Keratinocyte (primary cell): ENCODE measurements around the gene CEP295NL. TPM values are rescaled to one million over a fixed set of nuclear protein-coding genes. Genes with fewer than 3 reads are reported as not detected.

Experiments
- DNase-seq: peaks from one replicate; pipeline ENCODE4 v3.0.0-alpha.2; 2011; ENCODE audit warnings: low read depth, missing footprints, low spot score
- FAIRE-seq: peaks from 2 replicates; lab custom pipeline; 2011; peaks lifted over from hg19 to GRCh38; lab: Jason Lieb, UNC
- H2AFZ ChIP-seq: 2 replicates; pipeline ENCODE4 v1.6.0; 2012; ENCODE audit warnings: low read length, control low read depth, inconsistent platforms; ENCODE audit not compliant: control insufficient read depth
- H3K27ac ChIP-seq: 2 replicates; pipeline ENCODE4 v1.5.1; 2011; ENCODE audit warnings: low read length; ENCODE audit not compliant: control insufficient read depth, insufficient read depth
- H3K27me3 ChIP-seq: 3 replicates; pipeline ENCODE4 v1.6.0; 2011; ENCODE audit warnings: low read length; ENCODE audit not compliant: control insufficient read depth, insufficient read depth; ENCODE audit errors: extremely low read depth
- H3K36me3 ChIP-seq, 2 experiments: 2 replicates in 1 of 2; 3 replicates in 1 of 2; pipeline ENCODE4 v1.5.1; 2011; ENCODE audit warnings: low read length in 2 of 2, mild to moderate bottlenecking in 1 of 2; ENCODE audit not compliant: control insufficient read depth in 2 of 2, insufficient read depth in 2 of 2; ENCODE audit errors: extremely low read depth in 1 of 2
- H3K4me1 ChIP-seq: 3 replicates; pipeline ENCODE4 v1.5.1; 2011; ENCODE audit warnings: low read length; ENCODE audit not compliant: control insufficient read depth, insufficient read depth; ENCODE audit errors: extremely low read depth
- H3K4me2 ChIP-seq: 3 replicates; pipeline ENCODE4 v1.6.0; 2011; ENCODE audit warnings: low read depth, low read length; ENCODE audit not compliant: control insufficient read depth, insufficient read depth; ENCODE audit errors: extremely low read depth
- H3K4me3 ChIP-seq, 3 experiments: fragments of 200-600 bp in 1 of 3; sonication (generic) in 1 of 3; 2 replicates in 2 of 3; 3 replicates in 1 of 3; pipeline ENCODE4 v1.5.1; 2011 to 2016; ENCODE audit warnings: low read length in 3 of 3, mild to moderate bottlenecking in 3 of 3, control low read depth in 2 of 3, inconsistent platforms in 1 of 3, low read depth in 1 of 3, mixed read lengths in 1 of 3, mixed run types in 1 of 3, moderate library complexity in 1 of 3; ENCODE audit not compliant: control insufficient read depth in 2 of 3, insufficient read depth in 2 of 3; ENCODE audit errors: extremely low read depth in 1 of 3
- H3K79me2 ChIP-seq: 2 replicates; pipeline ENCODE4 v1.6.0; 2012; ENCODE audit warnings: low read length; ENCODE audit not compliant: control insufficient read depth, insufficient read depth
- H3K9ac ChIP-seq: 3 replicates; pipeline ENCODE4 v1.6.0; 2011; ENCODE audit warnings: low read length; ENCODE audit not compliant: control insufficient read depth, insufficient read depth; ENCODE audit errors: extremely low read depth
- H3K9me1 ChIP-seq: 3 replicates; pipeline ENCODE4 v1.6.0; 2011; ENCODE audit warnings: low read length; ENCODE audit not compliant: control insufficient read depth, insufficient read depth; ENCODE audit errors: extremely low read depth
- H3K9me3 ChIP-seq: 2 replicates; pipeline ENCODE4 v1.5.1; 2012; ENCODE audit warnings: low read depth, low read length; ENCODE audit not compliant: control insufficient read depth
- H4K20me1 ChIP-seq: 3 replicates; pipeline ENCODE4 v1.6.0; 2011; ENCODE audit warnings: low read length; ENCODE audit not compliant: control insufficient read depth, insufficient read depth; ENCODE audit errors: extremely low read depth
- EZH2 ChIP-seq: IDR thresholded peaks from one replicate; pipeline ENCODE4 v1.6.1; 2012; ENCODE audit warnings: inconsistent platforms, mild to moderate bottlenecking, low read length, moderate library complexity
- dilution Hi-C: fragments of 300-500 bp; cut with MboI; formaldehyde crosslinking; loops from one replicate; pipeline ENCODE4 v1.7.0; 2020; ENCODE audit warnings: low sequenced_read_pairs; ENCODE audit not compliant: extremely low pct_ligation_motif_present
- polyA plus RNA-seq, 5 experiments: library from polyadenylated mRNA; depleted of rRNA in 3 of 5; stranded (reverse) in 3 of 5; stranded (forward) in 1 of 5; unstranded in 1 of 5; fragments of >200 nt; gene quantifications; 1 replicate in 1 of 5; 2 replicates in 3 of 5; 3 replicates in 1 of 5; pipeline versions ENCODE4 v1.2.1 to v1.2.3, GENCODE V29; 2011 to 2012; ENCODE audit warnings: missing spikeins in 2 of 5, low read depth in 1 of 5, low replicate concordance in 1 of 5
- TF ChIP-seq, protein P1 (sequence below), 3 experiments: IDR thresholded peaks in 1 of 3; conservative IDR thresholded peaks in 1 of 3; optimal IDR thresholded peaks in 1 of 3; 2 replicates in 2 of 3; 3 replicates in 1 of 3; pipeline versions ENCODE3 to v1.5.1; 2011; ENCODE audit warnings: low read length in 3 of 3, mild to moderate bottlenecking in 3 of 3, moderate library complexity in 2 of 3, control low read depth in 1 of 3, inconsistent platforms in 1 of 3; ENCODE audit not compliant: insufficient read depth in 2 of 3; ENCODE audit errors: extremely low read depth in 1 of 3

The CEP295NL gene
- polyA plus RNA-seq, 1 donor (not counting 4 experiments of a cell fraction or from before 2014, with no cell fraction given), result not detected

DNA sequence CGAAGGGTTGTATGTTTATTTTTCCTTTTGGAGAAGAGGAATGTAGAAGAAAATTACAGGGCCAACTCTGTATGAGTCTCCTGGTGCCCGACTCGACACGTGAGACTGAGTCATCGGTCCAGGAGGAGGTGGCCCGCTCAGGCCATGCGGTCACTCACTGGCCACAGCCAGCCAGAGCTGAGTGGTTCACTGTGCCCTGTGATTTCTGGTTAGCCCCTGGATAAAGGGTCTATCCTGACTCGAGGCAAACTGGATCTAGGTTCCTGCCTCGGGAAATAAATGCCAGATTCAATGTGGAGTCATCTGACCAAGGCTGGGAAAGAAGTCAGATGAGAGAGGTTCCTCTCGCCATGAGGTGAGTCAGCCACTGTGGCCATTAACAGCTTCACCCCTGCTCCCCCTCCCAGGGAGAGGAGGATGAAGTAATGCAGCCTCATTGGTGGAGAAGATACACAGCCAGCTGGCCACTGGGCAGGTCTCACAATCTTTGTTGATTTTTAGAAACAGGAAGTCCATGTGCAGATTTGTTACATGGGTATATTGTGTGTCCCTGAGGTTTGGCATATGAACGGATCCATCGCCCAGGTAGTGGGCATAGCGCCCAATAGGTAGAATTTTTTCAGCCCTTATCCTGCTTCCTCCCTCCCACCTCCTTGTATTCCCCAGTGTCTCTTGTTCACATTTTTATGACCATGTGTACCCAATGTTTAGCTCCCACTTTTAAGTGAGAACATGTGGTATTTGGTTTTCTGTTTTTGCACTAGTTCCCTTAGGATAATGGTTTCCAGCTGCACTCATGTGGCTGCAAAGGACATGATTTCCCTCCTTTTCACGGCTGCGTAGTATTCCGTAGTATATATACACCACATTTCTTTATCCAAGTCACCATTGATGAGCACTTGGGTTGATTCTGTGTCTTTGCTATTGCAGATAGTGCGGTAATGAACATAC lies 40.7 kb downstream of the CEP295NL start:
- Histone ChIP-seq H2AFZ (peak overlapping the region; percentile 53), H3K36me3 (no peaks in the 10 kb centered on the region), H3K27ac (peak overlapping the region; percentile 8), H3K9me3 (no peaks in the 10 kb centered on the region), H3K27me3 (no peaks in the 10 kb centered on the region), H3K4me1 (peaks cover 5% of the 10 kb centered on the region), H3K4me2 (peak overlapping the region; percentile 45), H3K9ac (no peak overlapping the region), H3K9me1 (no peaks in the 10 kb centered on the region), H3K4me3 (no peak overlapping the region), H4K20me1 (no peaks in the 10 kb centered on the region), H3K79me2 (no peaks in the 10 kb centered on the region)
- dilution Hi-C loops, result no loop called here
- DNase-seq (no peak), FAIRE-seq (no peak)
- no peak for TF ChIP-seq EZH2
- TF ChIP-seq, protein P1, sequence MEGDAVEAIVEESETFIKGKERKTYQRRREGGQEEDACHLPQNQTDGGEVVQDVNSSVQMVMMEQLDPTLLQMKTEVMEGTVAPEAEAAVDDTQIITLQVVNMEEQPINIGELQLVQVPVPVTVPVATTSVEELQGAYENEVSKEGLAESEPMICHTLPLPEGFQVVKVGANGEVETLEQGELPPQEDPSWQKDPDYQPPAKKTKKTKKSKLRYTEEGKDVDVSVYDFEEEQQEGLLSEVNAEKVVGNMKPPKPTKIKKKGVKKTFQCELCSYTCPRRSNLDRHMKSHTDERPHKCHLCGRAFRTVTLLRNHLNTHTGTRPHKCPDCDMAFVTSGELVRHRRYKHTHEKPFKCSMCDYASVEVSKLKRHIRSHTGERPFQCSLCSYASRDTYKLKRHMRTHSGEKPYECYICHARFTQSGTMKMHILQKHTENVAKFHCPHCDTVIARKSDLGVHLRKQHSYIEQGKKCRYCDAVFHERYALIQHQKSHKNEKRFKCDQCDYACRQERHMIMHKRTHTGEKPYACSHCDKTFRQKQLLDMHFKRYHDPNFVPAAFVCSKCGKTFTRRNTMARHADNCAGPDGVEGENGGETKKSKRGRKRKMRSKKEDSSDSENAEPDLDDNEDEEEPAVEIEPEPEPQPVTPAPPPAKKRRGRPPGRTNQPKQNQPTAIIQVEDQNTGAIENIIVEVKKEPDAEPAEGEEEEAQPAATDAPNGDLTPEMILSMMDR (optimal IDR thresholded peaks at IDR 0.05 in 1 of 3, IDR thresholded peaks at IDR 0.05 in 1 of 3, conservative IDR thresholded peaks at IDR 0.05 in 1 of 3; ENCODE audit: extremely low read depth in 1 of 3, insufficient read depth in 2 of 3, low read length in 3 of 3), result no peak

DNA sequence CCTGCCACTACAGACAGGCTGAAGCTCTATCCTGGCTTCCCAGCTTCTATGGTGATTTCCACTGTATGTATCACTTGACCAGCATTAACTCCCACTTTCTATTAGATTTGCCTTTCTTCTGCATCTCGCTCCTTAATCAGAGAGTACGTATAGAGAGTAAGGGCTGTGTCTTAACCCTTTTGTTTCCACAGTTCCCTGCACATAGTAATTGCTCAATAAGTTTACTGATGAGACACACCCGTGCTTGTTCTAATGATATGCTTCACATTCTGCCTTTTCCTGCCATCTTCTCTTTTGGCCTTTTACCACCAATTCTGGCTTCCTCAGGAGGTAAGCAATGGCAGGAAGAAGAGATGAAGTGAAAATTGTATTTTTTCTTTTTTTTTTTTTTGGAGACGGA lies 41.8 kb downstream of the CEP295NL start:
- Histone ChIP-seq H3K27me3 (peaks cover 3% of the 10 kb centered on the region), H3K4me3 (no peak overlapping the region), H4K20me1 (no peaks in the 10 kb centered on the region), H3K79me2 (no peaks in the 10 kb centered on the region), H2AFZ (no peak overlapping the region), H3K36me3 (no peaks in the 10 kb centered on the region), H3K9me1 (no peaks in the 10 kb centered on the region), H3K9me3 (no peaks in the 10 kb centered on the region), H3K9ac (no peak overlapping the region), H3K4me1 (peaks cover 5% of the 10 kb centered on the region), H3K27ac (no peak overlapping the region), H3K4me2 (no peak overlapping the region)
- dilution Hi-C loops, result no loop called here
- DNase-seq (no peak), FAIRE-seq (no peak)
- no peak for TF ChIP-seq EZH2
